Measurements from ENCODE around the gene PAQR4.
A peak's percentile ranks its signal among the peaks of the same experiment; 100 is the strongest.

Gene PAQR4

DNA sequence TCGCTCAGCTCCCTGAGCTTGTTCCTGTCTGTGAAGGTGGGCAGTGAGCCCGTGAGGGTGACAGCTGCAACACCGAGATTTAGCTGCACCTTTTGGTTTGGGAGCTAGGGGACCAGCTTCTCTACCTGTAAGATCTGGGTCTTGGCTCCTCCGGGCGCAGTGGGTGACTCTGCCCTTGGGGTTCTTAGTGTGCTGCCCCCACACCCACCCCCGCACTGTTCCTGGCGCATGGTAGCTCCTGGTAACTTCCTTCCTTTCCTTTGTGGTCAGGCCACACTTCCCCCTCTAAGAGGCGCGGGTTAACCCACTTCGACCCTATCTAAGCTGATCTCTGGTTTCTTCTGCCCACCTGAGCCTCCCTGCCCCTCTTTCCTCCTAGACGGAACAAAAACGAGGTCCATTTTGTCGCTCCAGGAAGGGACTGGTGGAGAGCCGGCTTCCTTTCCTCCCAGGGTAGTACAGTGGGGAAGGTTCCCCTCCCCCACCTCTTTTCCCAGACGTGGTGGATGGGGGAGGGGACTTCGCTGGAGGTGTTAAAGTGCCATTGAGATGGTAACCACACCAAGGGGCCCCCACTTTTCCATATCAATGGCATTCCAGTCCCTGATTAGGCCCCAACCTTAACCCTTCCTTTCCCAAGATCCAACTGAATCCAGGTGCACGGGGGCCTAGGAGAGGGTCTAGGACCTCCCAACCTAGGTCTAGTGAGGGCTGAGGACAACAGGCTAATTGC lies 39.0 kb downstream of the PAQR4 start:
- DNase-seq (ENCODE audit: low spot score), result no peak

GRCh38 chr16:3008690-3009037 lies 39.5 kb downstream of the PAQR4 start:
- DNase-seq (ENCODE audit: low spot score), result no peak

DNA sequence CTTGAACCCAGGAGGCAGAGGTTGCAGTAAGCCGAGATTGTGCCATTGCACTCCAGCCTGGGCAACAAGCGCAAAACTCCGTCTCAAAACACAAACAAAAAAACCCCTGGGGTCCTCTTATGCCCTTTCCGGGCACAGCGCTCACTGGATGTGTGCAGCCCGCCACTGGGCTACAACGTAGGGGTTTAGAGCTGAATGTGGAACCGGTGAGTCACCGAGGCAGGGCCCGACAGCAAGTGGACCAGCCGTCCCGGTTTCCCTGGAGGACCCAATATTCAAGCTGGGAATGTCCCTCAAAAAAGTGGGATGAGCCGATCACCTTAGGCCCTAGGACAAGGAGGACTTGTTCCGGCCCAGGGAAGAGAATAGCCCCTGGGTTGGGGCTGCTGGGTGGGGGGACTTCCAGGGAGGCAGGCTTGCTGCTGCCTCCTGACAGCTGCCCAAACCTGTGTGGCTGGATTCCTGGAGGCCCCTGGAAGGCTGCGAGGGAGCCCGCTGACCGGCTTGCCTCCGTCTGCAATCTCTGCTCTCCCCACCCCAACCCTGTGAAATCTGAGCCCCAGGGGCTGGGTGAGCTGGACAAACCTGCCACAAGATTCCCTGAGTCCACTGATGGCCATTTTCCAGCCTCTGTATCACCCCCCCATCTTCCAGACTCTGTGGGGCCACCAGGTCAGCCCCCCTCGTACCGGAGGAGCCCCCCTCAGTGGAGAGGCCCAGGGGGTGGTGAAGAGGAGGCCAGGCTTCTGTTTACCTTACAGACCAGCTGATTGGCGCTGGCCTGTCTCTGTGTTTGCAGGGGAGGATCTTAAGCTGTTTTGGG lies 40.6 kb downstream of the PAQR4 start:
- DNase-seq (ENCODE audit: low spot score), result no peak

DNA sequence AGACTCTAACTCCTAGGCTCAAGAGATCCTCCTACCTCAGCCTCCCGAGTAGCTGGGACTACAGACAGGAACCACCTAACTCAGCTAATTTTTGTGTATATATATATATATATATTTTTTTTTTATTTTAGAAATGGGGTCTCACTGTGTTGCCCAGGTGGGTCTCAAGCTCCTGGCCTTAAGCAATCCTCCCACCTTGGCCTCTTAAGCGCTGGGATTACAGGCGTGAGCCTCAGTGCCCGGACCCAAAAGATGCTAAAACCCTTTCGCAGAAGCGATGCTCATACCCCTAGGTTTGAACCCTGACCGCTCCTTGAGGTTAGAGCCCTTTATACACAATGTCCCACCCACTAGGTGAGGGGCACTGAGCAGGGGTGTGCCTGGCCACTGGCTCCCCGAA lies 41.4 kb downstream of the PAQR4 start:
- DNase-seq (ENCODE audit: low spot score), result no peak

DNA sequence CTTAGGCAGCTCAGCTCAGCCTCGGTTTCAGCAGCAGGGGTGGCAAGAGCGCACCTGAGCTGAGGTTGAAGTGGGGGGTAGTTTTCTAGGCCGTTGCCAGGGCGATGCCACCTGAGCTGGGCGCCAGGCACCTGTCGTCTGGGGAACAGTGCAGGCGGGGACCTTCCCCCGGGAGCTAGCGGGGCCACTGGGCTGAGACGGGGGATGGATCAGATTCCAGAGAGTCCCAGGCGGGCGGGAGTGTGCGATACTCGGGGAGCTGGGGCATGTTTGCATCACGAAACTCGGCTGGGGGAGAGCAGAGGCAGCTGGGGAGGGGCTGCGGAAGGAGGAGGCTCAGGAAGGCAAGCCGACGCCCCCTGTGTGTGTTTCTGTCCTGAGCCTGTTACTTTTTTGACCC lies 43.1 kb downstream of the PAQR4 start:
- DNase-seq (ENCODE audit: low spot score), result no peak

GRCh38 chr16:3012828-3013420 lies 43.8 kb downstream of the PAQR4 start, which contains the start of gene CLDN9:
CLDN9 (plus strand) TSS chr16:3012923; CDS start chr16:3013363, 440 bp downstream.
- DNase-seq (ENCODE audit: low spot score), result no peak

DNA sequence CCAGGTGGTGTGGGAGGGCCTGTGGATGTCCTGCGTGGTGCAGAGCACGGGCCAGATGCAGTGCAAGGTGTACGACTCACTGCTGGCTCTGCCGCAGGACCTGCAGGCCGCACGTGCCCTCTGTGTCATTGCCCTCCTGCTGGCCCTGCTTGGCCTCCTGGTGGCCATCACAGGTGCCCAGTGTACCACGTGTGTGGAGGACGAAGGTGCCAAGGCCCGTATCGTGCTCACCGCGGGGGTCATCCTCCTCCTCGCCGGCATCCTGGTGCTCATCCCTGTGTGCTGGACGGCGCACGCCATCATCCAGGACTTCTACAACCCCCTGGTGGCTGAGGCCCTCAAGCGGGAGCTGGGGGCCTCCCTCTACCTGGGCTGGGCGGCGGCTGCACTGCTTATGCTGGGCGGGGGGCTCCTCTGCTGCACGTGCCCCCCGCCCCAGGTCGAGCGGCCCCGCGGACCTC lies 44.4 kb downstream of the PAQR4 start:
- DNase-seq (ENCODE audit: low spot score), result no peak

GRCh38 chr16:3013998-3014690 lies 45.0 kb downstream of the PAQR4 start:
- DNase-seq (ENCODE audit: low spot score), result no peak

DNA sequence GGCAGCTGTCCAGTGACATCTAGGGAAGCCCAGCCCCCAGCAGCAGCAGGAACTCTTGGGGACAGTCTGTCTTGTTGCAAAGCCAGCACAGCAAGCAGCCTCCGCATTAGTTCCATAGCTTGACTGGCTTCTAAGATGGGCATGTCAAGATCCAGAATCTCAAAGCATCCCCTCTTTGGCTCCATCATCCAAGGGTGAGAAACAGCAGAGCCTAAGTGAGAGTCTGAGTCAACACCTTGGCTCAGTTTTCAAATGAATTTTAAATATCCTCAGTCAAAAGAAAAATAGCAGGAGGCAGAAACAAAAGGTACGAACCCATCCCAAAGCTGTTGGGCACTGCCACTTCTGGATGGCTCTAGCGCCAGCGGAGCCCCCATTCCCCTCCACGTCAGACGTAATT lies 45.8 kb downstream of the PAQR4 start:
- no peak for DNase-seq (ENCODE audit: low spot score)

DNA sequence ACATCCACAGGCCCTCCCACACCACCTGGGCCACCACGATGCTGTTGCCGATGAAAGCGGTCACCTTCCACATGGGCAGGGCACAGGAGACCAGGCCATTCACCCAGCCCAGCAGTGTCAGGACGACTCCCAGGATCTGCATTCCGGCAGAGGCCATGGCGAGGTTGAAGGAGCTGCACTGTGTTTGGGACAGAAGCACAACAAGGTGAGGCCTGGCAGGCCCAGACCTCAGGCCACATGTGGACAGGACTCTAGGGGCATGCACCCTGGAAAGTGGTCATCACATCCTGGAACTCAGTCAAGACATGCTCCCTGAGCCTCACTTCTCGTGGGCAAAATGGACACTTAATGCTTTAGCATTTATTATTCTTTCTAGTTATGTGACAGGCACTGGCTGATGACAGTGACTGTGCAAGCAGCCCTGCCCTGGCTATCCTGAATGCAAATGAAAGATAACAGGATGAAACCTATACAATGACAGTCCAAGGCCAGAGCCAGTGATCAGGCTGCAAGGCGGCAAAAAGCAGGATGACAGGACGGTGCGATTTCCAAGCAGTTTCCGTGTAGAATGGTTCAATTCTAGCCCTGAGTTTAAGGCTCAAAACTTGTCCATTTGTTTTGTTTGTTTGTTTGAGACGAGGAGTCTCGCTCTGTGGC lies 46.8 kb downstream of the PAQR4 start:
- DNase-seq (ENCODE audit: low spot score), result no peak

GRCh38 chr16:3017344-3017743 lies 48.2 kb downstream of the PAQR4 start:
- no peak for DNase-seq (ENCODE audit: low spot score)

GRCh38 chr16:3017794-3018506 lies 48.8 kb downstream of the PAQR4 start, which contains the start of gene CLDN6:
CLDN6 (minus strand) TSS chr16:3018183; CDS start chr16:3016021, 2,162 bp downstream.
- DNase-seq (ENCODE audit: low spot score), result peak; percentile 68

- DNase-seq (ENCODE audit: low spot score), result no peak
Measured at GRCh38 chr16:3019594-3020246, 50.6 kb downstream of the PAQR4 start.

GRCh38 chr16:3020247-3020603 lies 51.1 kb downstream of the PAQR4 start, which contains the start of gene TNFRSF12A:
TNFRSF12A (plus strand) TSS chr16:3020368; CDS start chr16:3020398, 30 bp downstream.
- DNase-seq (ENCODE audit: low spot score), result peak; percentile 74

GRCh38 chr16:3020604-3021448 lies 51.7 kb downstream of the PAQR4 start:
- peak; percentile 69 for DNase-seq (ENCODE audit: low spot score)

- peak; percentile 76 for DNase-seq (ENCODE audit: low spot score)
Measured at GRCh38 chr16:3021449-3022207, 52.5 kb downstream of the PAQR4 start.

- DNase-seq (ENCODE audit: low spot score), result no peak
Measured at GRCh38 chr16:3022208-3022683, 53.1 kb downstream of the PAQR4 start.

GRCh38 chr16:3022684-3023414 lies 53.7 kb downstream of the PAQR4 start:
- DNase-seq (ENCODE audit: low spot score), result no peak

Data from HuH-7 (cell line).